Measurements from ENCODE around the gene GAREM1.
"Not testable (repeated sequence)": the region's sequence is repeated elsewhere in the genome, so short reads cannot be mapped to it uniquely, and the experiment has no call there.

The GAREM1 gene

DNA sequence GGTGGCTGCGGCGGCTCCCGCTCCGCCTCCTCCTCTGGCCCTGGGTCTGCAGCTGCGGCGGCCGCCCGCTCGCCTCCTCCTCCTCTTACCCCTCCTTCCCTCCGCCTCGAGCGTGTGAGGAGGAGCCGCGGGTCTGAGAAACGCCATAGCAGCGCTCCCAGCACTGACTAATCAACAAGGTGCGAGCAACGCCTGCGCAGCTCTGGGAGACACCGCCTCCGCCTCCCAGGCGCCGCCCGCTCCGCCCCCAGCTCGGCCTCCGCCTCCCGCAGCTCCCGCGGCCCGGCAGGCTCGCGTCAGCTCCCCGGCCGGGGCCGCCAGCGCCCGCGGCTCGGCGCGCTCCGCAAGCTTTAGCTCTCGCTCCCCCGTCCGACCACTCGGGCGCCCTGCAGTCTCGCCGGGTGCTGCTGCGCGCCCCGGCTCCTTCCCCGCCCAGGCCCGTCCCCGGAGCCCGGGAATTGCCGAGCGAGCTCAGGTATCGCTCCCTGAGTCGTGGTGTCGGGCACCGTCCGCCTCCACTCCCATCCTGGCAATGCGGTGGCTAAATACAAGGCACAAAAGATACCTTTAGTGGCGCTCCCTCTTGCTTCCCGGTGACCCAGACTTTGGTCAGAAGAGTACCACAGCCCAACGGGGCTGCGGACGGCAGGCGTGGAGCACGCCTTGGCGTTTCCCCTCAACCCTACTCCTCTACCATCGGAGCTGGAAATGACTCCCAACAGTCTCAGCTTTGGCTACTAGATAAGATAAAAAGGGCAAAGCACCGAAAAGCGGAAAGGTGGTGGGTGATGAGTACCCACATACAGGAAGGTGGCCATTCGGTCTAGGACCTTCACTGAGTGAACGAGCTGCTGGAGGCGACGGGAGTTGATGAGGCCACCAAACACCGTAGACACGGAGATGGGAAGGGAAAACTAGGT is at the start of gene GAREM1:
Gene GAREM1, minus strand, starts transcription at position 169 of the 920 bp plus-strand sequence. CDS start 454 bp downstream, outside the sequence.
- Histone ChIP-seq H3K4me3 (ENCODE audit: low read depth, low read length) (peak within 1 kb of the TSS; percentile 84), H3K27me3 (ENCODE audit: control insufficient read depth, insufficient read depth, low read length) (peaks cover 22% of the 10 kb centered on the region), H3K9ac (ENCODE audit: low read depth, low read length) (peak within 1 kb of the TSS; percentile 70)

DNA sequence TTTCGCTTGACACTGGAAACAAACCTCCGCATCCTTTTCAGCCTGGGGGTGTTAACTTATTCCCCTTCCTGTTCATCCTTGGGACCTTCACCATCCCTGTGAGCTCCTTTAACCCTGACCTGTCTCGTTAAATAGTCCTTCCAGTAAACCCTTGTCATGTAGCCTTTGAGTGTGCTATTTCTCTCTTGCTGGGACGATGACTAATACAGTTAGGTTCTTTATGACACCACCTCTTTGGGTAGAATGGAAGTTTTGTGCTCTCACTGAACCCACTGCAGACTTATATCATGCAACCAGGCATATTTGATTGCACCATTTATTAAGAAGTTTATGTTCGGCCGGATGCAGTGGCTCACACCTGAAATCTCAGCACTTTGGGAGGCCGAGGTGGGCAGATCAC is 40.5 kb upstream of the GAREM1 start:
- H3K27me3 ChIP-seq (ENCODE audit: control insufficient read depth, insufficient read depth, low read length) = no peaks in the 10 kb centered on the region
- no peak overlapping the region for H3K9ac ChIP-seq (ENCODE audit: low read depth, low read length)
- no peaks in the 10 kb centered on the region for H3K4me1 ChIP-seq (ENCODE audit: control insufficient read depth, insufficient read depth, low read length)
- H3K9me3 ChIP-seq (ENCODE audit: control insufficient read depth, insufficient read depth, low read length) = no peaks in the 10 kb centered on the region
- H3K4me3 ChIP-seq (ENCODE audit: low read depth, low read length) = no peak overlapping the region
- no peaks in the 10 kb centered on the region for H3K36me3 ChIP-seq (ENCODE audit: control insufficient read depth, insufficient read depth, low read length)

More for the DNA sequence above, at the start of gene GAREM1:
- Histone ChIP-seq H3K9me3 (ENCODE audit: control insufficient read depth, insufficient read depth, low read length) (no peaks in the 10 kb centered on the region), H3K36me3 (ENCODE audit: control insufficient read depth, insufficient read depth, low read length) (no peaks in the 10 kb centered on the region), H3K4me1 (ENCODE audit: control insufficient read depth, insufficient read depth, low read length) (peaks cover 4% of the 10 kb centered on the region)

GRCh38 chr18:32509111-32509510 is 38.4 kb upstream of the GAREM1 start:
- H3K27me3 ChIP-seq (ENCODE audit: control insufficient read depth, insufficient read depth, low read length) = no peaks in the 10 kb centered on the region
- H3K36me3 ChIP-seq (ENCODE audit: control insufficient read depth, insufficient read depth, low read length) = no peaks in the 10 kb centered on the region
- H3K9me3 ChIP-seq (ENCODE audit: control insufficient read depth, insufficient read depth, low read length) = no peaks in the 10 kb centered on the region
- H3K9ac ChIP-seq (ENCODE audit: low read depth, low read length) = no peak overlapping the region
- no peaks in the 10 kb centered on the region for H3K4me1 ChIP-seq (ENCODE audit: control insufficient read depth, insufficient read depth, low read length)
- H3K4me3 ChIP-seq (ENCODE audit: low read depth, low read length) = no peak overlapping the region

DNA sequence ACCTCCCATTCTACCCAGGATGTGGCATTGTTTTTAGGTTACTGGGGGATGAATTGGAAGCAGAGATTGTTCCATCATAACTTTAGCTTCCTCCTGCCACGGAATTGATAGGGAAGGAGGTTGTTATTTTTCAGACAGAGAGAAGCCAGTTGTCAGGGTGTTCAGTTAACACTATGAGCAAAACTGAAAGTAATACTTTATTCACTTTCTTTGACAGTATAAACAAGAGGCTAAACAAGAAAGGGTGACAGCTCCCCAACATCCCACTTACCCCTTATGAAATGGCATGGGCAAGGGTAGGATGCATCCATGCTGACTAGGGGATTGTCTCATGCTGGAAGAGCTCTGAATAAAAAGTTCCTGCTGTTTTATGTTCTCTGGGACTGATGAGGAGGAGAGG is 36.4 kb upstream of the GAREM1 start:
- H3K4me1 ChIP-seq (ENCODE audit: control insufficient read depth, insufficient read depth, low read length) = no peaks in the 10 kb centered on the region
- no peaks in the 10 kb centered on the region for H3K27me3 ChIP-seq (ENCODE audit: control insufficient read depth, insufficient read depth, low read length)
- H3K4me3 ChIP-seq (ENCODE audit: low read depth, low read length) = no peak overlapping the region
- H3K9ac ChIP-seq (ENCODE audit: low read depth, low read length) = no peak overlapping the region
- H3K36me3 ChIP-seq (ENCODE audit: control insufficient read depth, insufficient read depth, low read length) = no peaks in the 10 kb centered on the region
- no peaks in the 10 kb centered on the region for H3K9me3 ChIP-seq (ENCODE audit: control insufficient read depth, insufficient read depth, low read length)

DNA sequence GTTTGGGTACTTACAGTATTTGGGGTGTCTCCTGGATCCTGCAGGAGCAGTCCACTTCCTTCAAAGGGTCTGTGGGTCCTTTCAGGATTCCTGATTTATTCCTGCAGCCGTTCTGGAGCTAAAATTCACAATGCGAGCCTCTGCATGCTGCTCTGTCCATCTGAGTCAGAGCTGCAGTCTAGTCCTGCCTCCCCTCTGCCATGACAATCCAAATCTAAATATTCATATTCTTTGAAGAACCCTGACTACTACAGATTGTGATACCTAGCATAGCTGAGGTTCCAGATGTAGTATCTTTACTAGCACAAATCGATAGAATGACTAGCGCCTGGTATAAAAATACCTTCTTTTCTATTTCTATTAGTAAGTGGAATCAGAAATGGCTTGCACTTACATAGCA is 31.3 kb upstream of the GAREM1 start:
- no peaks in the 10 kb centered on the region for H3K4me1 ChIP-seq (ENCODE audit: control insufficient read depth, insufficient read depth, low read length)
- H3K4me3 ChIP-seq (ENCODE audit: low read depth, low read length) = no peak overlapping the region
- H3K9me3 ChIP-seq (ENCODE audit: control insufficient read depth, insufficient read depth, low read length) = no peaks in the 10 kb centered on the region
- no peaks in the 10 kb centered on the region for H3K36me3 ChIP-seq (ENCODE audit: control insufficient read depth, insufficient read depth, low read length)
- H3K27me3 ChIP-seq (ENCODE audit: control insufficient read depth, insufficient read depth, low read length) = no peaks in the 10 kb centered on the region
- no peak overlapping the region for H3K9ac ChIP-seq (ENCODE audit: low read depth, low read length)

GRCh38 chr18:32501242-32501641 is 30.6 kb upstream of the GAREM1 start:
- H3K9me3 ChIP-seq (ENCODE audit: control insufficient read depth, insufficient read depth, low read length); H3K9ac ChIP-seq (ENCODE audit: low read depth, low read length); H3K27me3 ChIP-seq (ENCODE audit: control insufficient read depth, insufficient read depth, low read length); H3K4me3 ChIP-seq (ENCODE audit: low read depth, low read length); H3K36me3 ChIP-seq (ENCODE audit: control insufficient read depth, insufficient read depth, low read length); H3K4me1 ChIP-seq (ENCODE audit: control insufficient read depth, insufficient read depth, low read length): not testable (repeated sequence)

DNA sequence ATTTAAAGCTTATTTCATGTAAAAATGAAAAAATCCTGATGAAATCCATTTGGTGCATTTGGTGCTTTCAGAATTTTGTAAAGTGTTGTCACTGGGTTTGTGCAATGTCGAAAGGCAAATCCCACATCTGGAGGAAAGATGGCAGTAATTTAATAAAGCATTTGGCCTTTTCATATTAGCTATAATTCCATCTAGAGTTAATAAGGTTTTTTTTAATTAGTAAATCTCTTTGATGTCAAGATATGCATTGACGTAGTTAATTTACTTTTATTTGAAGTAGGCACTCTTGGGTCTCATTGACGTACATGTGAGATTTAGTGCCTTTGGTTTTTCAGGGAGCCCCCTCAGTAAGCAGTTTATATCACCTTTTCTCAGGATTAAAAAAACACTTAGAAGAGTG is 12.3 kb upstream of the GAREM1 start:
- Histone ChIP-seq H3K27me3 (ENCODE audit: control insufficient read depth, insufficient read depth, low read length) (no peaks in the 10 kb centered on the region), H3K9ac (ENCODE audit: low read depth, low read length) (no peak overlapping the region), H3K36me3 (ENCODE audit: control insufficient read depth, insufficient read depth, low read length) (no peaks in the 10 kb centered on the region), H3K4me1 (ENCODE audit: control insufficient read depth, insufficient read depth, low read length) (no peaks in the 10 kb centered on the region), H3K9me3 (ENCODE audit: control insufficient read depth, insufficient read depth, low read length) (no peaks in the 10 kb centered on the region), H3K4me3 (ENCODE audit: low read depth, low read length) (no peak overlapping the region)

- Histone ChIP-seq H3K4me3 (ENCODE audit: low read depth, low read length) (no peak overlapping the region), H3K27me3 (ENCODE audit: control insufficient read depth, insufficient read depth, low read length) (no peaks in the 10 kb centered on the region), H3K4me1 (ENCODE audit: control insufficient read depth, insufficient read depth, low read length) (no peaks in the 10 kb centered on the region), H3K36me3 (ENCODE audit: control insufficient read depth, insufficient read depth, low read length) (no peaks in the 10 kb centered on the region), H3K9me3 (ENCODE audit: control insufficient read depth, insufficient read depth, low read length) (no peaks in the 10 kb centered on the region), H3K9ac (ENCODE audit: low read depth, low read length) (no peak overlapping the region)
These were observed 11.4 kb upstream of the GAREM1 start for GRCh38 chr18:32482117-32482516.

- Histone ChIP-seq H3K4me1 (ENCODE audit: control insufficient read depth, insufficient read depth, low read length) (no peaks in the 10 kb centered on the region), H3K36me3 (ENCODE audit: control insufficient read depth, insufficient read depth, low read length) (no peaks in the 10 kb centered on the region), H3K27me3 (ENCODE audit: control insufficient read depth, insufficient read depth, low read length) (no peaks in the 10 kb centered on the region), H3K9ac (ENCODE audit: low read depth, low read length) (no peak overlapping the region), H3K9me3 (ENCODE audit: control insufficient read depth, insufficient read depth, low read length) (no peaks in the 10 kb centered on the region), H3K4me3 (ENCODE audit: low read depth, low read length) (no peak overlapping the region)
These were observed 9.9 kb upstream of the GAREM1 start for GRCh38 chr18:32480581-32480980.

DNA sequence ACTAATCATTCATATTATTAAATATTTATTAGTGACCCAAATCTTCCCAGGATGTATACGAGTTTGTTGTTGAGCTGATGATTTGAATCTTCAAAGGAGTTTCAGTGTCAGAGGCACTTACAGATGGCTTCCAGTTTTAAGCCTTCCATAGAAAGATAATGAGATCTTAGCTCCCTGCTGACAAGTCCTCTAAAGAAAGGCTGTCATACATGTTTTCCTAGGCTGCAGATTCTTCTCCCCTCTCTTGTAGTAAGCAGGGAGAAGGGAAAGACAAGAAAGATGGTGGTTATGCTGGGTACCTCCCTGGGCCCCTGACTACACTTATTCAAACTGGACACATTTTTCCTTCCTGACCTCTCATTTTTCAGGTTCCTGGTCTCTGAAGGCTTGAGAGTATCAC is 8.1 kb upstream of the GAREM1 start:
- Histone ChIP-seq H3K4me3 (ENCODE audit: low read depth, low read length) (no peak overlapping the region), H3K36me3 (ENCODE audit: control insufficient read depth, insufficient read depth, low read length) (no peaks in the 10 kb centered on the region), H3K9ac (ENCODE audit: low read depth, low read length) (no peak overlapping the region), H3K27me3 (ENCODE audit: control insufficient read depth, insufficient read depth, low read length) (no peaks in the 10 kb centered on the region), H3K4me1 (ENCODE audit: control insufficient read depth, insufficient read depth, low read length) (no peaks in the 10 kb centered on the region), H3K9me3 (ENCODE audit: control insufficient read depth, insufficient read depth, low read length) (no peaks in the 10 kb centered on the region)

GRCh38 chr18:32478317-32478716 is 7.6 kb upstream of the GAREM1 start:
- H3K9me3 ChIP-seq (ENCODE audit: control insufficient read depth, insufficient read depth, low read length) = no peaks in the 10 kb centered on the region
- H3K4me3 ChIP-seq (ENCODE audit: low read depth, low read length) = no peak overlapping the region
- no peaks in the 10 kb centered on the region for H3K4me1 ChIP-seq (ENCODE audit: control insufficient read depth, insufficient read depth, low read length)
- H3K36me3 ChIP-seq (ENCODE audit: control insufficient read depth, insufficient read depth, low read length) = no peaks in the 10 kb centered on the region
- peaks cover under 1% of the 10 kb centered on the region for H3K27me3 ChIP-seq (ENCODE audit: control insufficient read depth, insufficient read depth, low read length)
- no peak overlapping the region for H3K9ac ChIP-seq (ENCODE audit: low read depth, low read length)

- Histone ChIP-seq H3K9ac (ENCODE audit: low read depth, low read length) (no peak overlapping the region), H3K9me3 (ENCODE audit: control insufficient read depth, insufficient read depth, low read length) (no peaks in the 10 kb centered on the region), H3K27me3 (ENCODE audit: control insufficient read depth, insufficient read depth, low read length) (peaks cover 15% of the 10 kb centered on the region), H3K4me1 (ENCODE audit: control insufficient read depth, insufficient read depth, low read length) (no peaks in the 10 kb centered on the region), H3K36me3 (ENCODE audit: control insufficient read depth, insufficient read depth, low read length) (no peaks in the 10 kb centered on the region), H3K4me3 (ENCODE audit: low read depth, low read length) (no peak overlapping the region)
These were observed 5.4 kb upstream of the GAREM1 start for GRCh38 chr18:32476106-32476505.
